Spleen (tissue), 11 donors: ENCODE data around the gene REXO5. TPM values are rescaled to one million over a fixed set of nuclear protein-coding genes. Genes with fewer than 3 reads are reported as not detected.

Experiments used
- DNase-seq: peaks from one replicate; pipeline ENCODE4 v3.0.0-alpha.2; 2020
- H3K27ac ChIP-seq, 8 donors: fragments of 200-600 bp; sonication (generic) in 7 of 8; 1 replicate in 4 of 8; 2 replicates in 4 of 8; pipeline versions ENCODE4 v1.5.0 to v1.8.0; 2016 to 2021; ENCODE audit warnings: inconsistent platforms in 4 of 8, mild to moderate bottlenecking in 4 of 8, moderate library complexity in 1 of 8
- H3K27me3 ChIP-seq, 7 donors: fragments of 200-600 bp; sonication (generic) in 6 of 7; replicated peaks in 1 of 7; 1 replicate in 4 of 7; 2 replicates in 3 of 7; pipeline versions ENCODE4 v1.5.0 to v1.8.0; 2016 to 2021; ENCODE audit warnings: inconsistent platforms in 3 of 7, mild to moderate bottlenecking in 1 of 7
- H3K36me3 ChIP-seq, 6 donors: fragments of 200-600 bp; sonication (generic) in 5 of 6; 1 replicate in 4 of 6; 2 replicates in 2 of 6; pipeline versions ENCODE4 v1.5.0 to v1.8.0; 2016 to 2021; ENCODE audit warnings: inconsistent platforms in 2 of 6
- H3K4me1 ChIP-seq, 6 donors: fragments of 200-600 bp; sonication (generic) in 5 of 6; 1 replicate in 3 of 6; 2 replicates in 3 of 6; pipeline versions ENCODE4 v1.5.0 to v1.8.0; 2016 to 2021; ENCODE audit warnings: inconsistent platforms in 3 of 6
- H3K4me3 ChIP-seq, 8 donors: fragments of 200-600 bp; sonication (generic) in 7 of 8; 1 replicate in 4 of 8; 2 replicates in 4 of 8; pipeline versions ENCODE4 v1.5.0 to v1.8.0; 2016 to 2021; ENCODE audit warnings: inconsistent platforms in 4 of 8, mild to moderate bottlenecking in 4 of 8, moderate library complexity in 2 of 8
- H3K9me3 ChIP-seq, 8 donors: fragments of 200-600 bp; sonication (generic) in 7 of 8; 1 replicate in 4 of 8; 2 replicates in 4 of 8; pipeline versions ENCODE4 v1.5.0 to v1.8.0; 2016 to 2021; ENCODE audit warnings: inconsistent platforms in 4 of 8
- POLR2A ChIP-seq, 3 donors: fragments of 450-650 bp; IDR thresholded peaks; one replicate each; pipeline ENCODE4 v1.5.1; 2017; ENCODE audit warnings: antibody characterized with exemption in 3 of 3, mild to moderate bottlenecking in 1 of 3
- POLR2AphosphoS5 ChIP-seq, 3 donors: sonication (generic); formaldehyde crosslinking; IDR thresholded peaks; one replicate each; pipeline ENCODE4 v1.5.1; 2017; ENCODE audit warnings: antibody characterized with exemption in 3 of 3
- WGBS, 5 donors: extraction: QIAGEN DNeasy Blood & Tissue Kit in 3 of 5; methylation state at CpG; one replicate each; pipeline versions ENCODE4 v1.1.5 to v1.1.7; 2013 to 2018; 5-methylcytosine and 5-hydroxymethylcytosine counted together
- intact Hi-C: fragments of 100-400 bp; cut with DNase I; formaldehyde crosslinking; loops from one replicate; pipeline ENCODE4 v1.15.0; 2023; ENCODE audit warnings: low total_unique reads
- polyA plus RNA-seq, 3 donors: library from polyadenylated mRNA; stranded (reverse); fragments of 200-250 nt; gene quantifications; one replicate each; pipeline ENCODE4 v1.2.1, GENCODE V29; 2013
- total RNA-seq, 7 donors: library from RNA; depleted of rRNA in 3 of 7; stranded (reverse); fragments of >200 nt in 3 of 7; fragmentation: NEBNext Ultra II Directional in 4 of 7; extraction: Animal tissue kit (Norgen Biotek cat#: 25700) in 4 of 7; gene quantifications; one replicate each; pipeline versions ENCODE4 v1.1.0 to v1.2.1, GENCODE V29; 2016 to 2021
- TF ChIP-seq, protein P1 (sequence below), 11 experiments: fragments of 200-600 bp in 7 of 11; fragments of 450-650 bp in 4 of 11; sonication (generic) in 4 of 11; IDR thresholded peaks in 8 of 11; conservative IDR thresholded peaks in 3 of 11; 1 replicate in 7 of 11; 2 replicates in 4 of 11; pipeline versions ENCODE4 v1.4.0 to v1.8.0; 2016 to 2021; ENCODE audit warnings: antibody characterized with exemption in 11 of 11, inconsistent platforms in 4 of 11, mild to moderate bottlenecking in 1 of 11
- donor health status: healthy with polysubstance abuse.
- donor health status: DM: no; HTN: no; CAD: no; lungs with moderate emphysema.
- donor health status: DM: no; HTN: no; CAD: no.
- donor health status: Bipolar disorder and iron deficiency.
- donor health status: healthy.
- donor health status: DM: no; HTN: no; CAD: no.
- donor health status: DM: yes; HTN: yes; CAD: no.

Gene REXO5
- total and polyA plus RNA-seq, 10 donors, result 0.46 to 3.7 (median 1.5) TPM

DNA sequence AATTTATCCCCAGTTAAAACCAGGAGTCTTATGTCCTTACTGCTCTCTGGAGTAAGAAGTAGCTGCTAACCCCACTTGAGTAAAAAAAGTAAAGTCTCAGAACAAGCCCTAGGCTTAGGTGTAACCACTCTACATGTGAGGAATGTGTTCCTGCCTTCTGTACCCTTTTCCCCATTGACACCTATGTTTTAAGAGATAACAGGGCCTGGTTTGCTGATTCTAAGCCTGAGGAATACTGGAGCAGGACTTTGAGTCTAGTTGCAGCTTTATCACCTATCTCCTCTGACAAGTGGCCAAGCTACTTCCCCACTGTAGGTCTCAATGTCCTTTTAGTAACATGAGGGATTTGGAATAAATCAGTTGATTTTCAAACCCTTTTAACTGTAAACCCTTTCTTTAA lies 40.2 kb downstream of the REXO5 start:
- Histone ChIP-seq H3K4me3 (no peak overlapping the region), H3K36me3 (peaks cover 0 to 4% (median 0%) of the 10 kb centered on the region in 6 donors), H3K4me1 (peaks cover 0 to 39% (median 19%) of the 10 kb centered on the region in 6 donors), H3K27ac (no peak overlapping the region), H3K27me3 (no peaks in the 10 kb centered on the region), H3K9me3 (no peaks in the 10 kb centered on the region)
- no peak for DNase-seq
- TF ChIP-seq, protein P1, sequence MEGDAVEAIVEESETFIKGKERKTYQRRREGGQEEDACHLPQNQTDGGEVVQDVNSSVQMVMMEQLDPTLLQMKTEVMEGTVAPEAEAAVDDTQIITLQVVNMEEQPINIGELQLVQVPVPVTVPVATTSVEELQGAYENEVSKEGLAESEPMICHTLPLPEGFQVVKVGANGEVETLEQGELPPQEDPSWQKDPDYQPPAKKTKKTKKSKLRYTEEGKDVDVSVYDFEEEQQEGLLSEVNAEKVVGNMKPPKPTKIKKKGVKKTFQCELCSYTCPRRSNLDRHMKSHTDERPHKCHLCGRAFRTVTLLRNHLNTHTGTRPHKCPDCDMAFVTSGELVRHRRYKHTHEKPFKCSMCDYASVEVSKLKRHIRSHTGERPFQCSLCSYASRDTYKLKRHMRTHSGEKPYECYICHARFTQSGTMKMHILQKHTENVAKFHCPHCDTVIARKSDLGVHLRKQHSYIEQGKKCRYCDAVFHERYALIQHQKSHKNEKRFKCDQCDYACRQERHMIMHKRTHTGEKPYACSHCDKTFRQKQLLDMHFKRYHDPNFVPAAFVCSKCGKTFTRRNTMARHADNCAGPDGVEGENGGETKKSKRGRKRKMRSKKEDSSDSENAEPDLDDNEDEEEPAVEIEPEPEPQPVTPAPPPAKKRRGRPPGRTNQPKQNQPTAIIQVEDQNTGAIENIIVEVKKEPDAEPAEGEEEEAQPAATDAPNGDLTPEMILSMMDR (IDR thresholded peaks at IDR 0.05 in 8 of 11, conservative IDR thresholded peaks at IDR 0.05 in 3 of 11), result no peak
- TF ChIP-seq POLR2AphosphoS5 (IDR thresholded peaks at IDR 0.05) (no peak), POLR2A (IDR thresholded peaks at IDR 0.05) (no peak)
- intact Hi-C loops, result no loop called here

DNA sequence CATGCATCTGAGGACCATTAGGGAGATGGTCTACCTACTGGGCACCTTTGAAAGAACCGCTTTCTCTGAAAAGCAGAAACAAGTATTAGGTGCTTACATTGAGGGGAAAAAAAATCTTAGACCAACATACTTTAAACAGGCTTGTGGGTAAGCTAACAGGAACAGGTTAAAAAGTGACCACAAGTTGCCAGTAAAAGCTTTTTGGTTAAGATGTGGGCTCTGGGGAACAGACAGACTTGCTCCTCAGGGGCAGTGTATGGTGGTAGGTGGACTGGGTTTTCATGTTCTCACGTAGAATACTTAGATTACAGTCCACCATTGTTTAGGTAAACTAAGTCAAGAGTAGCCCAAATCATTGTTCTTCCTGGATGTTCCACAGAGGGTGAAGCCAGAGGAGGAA lies 41.2 kb downstream of the REXO5 start:
- no peak for DNase-seq
- H3K27me3 ChIP-seq, result no peaks in the 10 kb centered on the region
- H3K9me3 ChIP-seq, result no peaks in the 10 kb centered on the region
- TF ChIP-seq POLR2A (IDR thresholded peaks at IDR 0.05) (no peak), POLR2AphosphoS5 (IDR thresholded peaks at IDR 0.05) (no peak)
- TF ChIP-seq, protein P1 (IDR thresholded peaks at IDR 0.05 in 8 of 11, conservative IDR thresholded peaks at IDR 0.05 in 3 of 11), result no peak
- H3K36me3 ChIP-seq, result peaks cover 0 to 4% (median 0%) of the 10 kb centered on the region in 6 donors
- H3K4me1 ChIP-seq, result peaks cover 0 to 47% (median 19%) of the 10 kb centered on the region in 6 donors
- H3K27ac ChIP-seq, result no peak overlapping the region
- intact Hi-C loops, result no loop called here
- 33 to 82% (median 71%) methylated on average over 2 of the region's 2 CpGs for WGBS, 5 donors
- no peak overlapping the region for H3K4me3 ChIP-seq

- intact Hi-C loops, result loop anchor here (5.0 kb wide), 1 partner anchor 233 kb away; no protein-coding TSS in a partner anchor
- no peaks in the 10 kb centered on the region for H3K27me3 ChIP-seq
- H3K36me3 ChIP-seq, result peaks cover 0 to 14% (median 0%) of the 10 kb centered on the region in 6 donors
- H3K27ac ChIP-seq, result peak overlapping the region in 2 of 8 donors; percentile 2 to 62
- peaks cover 0 to 35% (median 15%) of the 10 kb centered on the region in 6 donors for H3K4me1 ChIP-seq
- TF ChIP-seq POLR2AphosphoS5 (IDR thresholded peaks at IDR 0.05), result no peak
- TF ChIP-seq, protein P1 (IDR thresholded peaks at IDR 0.05 in 8 of 11, conservative IDR thresholded peaks at IDR 0.05 in 3 of 11), result peak; percentile 84 to 96 (median 94)
- no peaks in the 10 kb centered on the region for H3K9me3 ChIP-seq
- no peak for DNase-seq
- WGBS, 5 donors, result 35 to 50% (median 44%) methylated on average over 6 of the region's 6 CpGs
- no peak overlapping the region for H3K4me3 ChIP-seq
Observed at GRCh38 chr16:20849589-20850390, 43.5 kb downstream of the REXO5 start.

- H3K4me1 ChIP-seq, result peaks cover 0 to 32% (median 14%) of the 10 kb centered on the region in 6 donors
- H3K36me3 ChIP-seq, result peaks cover 0 to 22% (median 3%) of the 10 kb centered on the region in 6 donors
- H3K27me3 ChIP-seq, result no peaks in the 10 kb centered on the region
- H3K4me3 ChIP-seq, result no peak overlapping the region
- peak overlapping the region in 4 of 8 donors; percentile 37 to 62 (median 50) for H3K27ac ChIP-seq
- TF ChIP-seq, protein P1 (IDR thresholded peaks at IDR 0.05 in 8 of 11, conservative IDR thresholded peaks at IDR 0.05 in 3 of 11), result no peak
- TF ChIP-seq POLR2AphosphoS5 (IDR thresholded peaks at IDR 0.05) (no peak), POLR2A (IDR thresholded peaks at IDR 0.05) (no peak)
- H3K9me3 ChIP-seq, result no peaks in the 10 kb centered on the region
- intact Hi-C loops, result loop anchor here (5.0 kb wide), 1 partner anchor 231 kb away; no protein-coding TSS in a partner anchor
- WGBS, 5 donors, result 62 to 77% (median 66%) methylated on average over 3 of the region's 3 CpGs
- DNase-seq, result no peak
Observed at GRCh38 chr16:20850981-20851380, 44.7 kb downstream of the REXO5 start.
